Spleen (tissue), 7 donors: ENCODE results near the gene CORO1A.

Source experiments
- POLR2A ChIP-seq, 3 donors: fragments of 450-650 bp; IDR thresholded peaks; one replicate each; pipeline ENCODE4 v1.5.1; 2017; ENCODE audit warnings: antibody characterized with exemption in 3 of 3, mild to moderate bottlenecking in 1 of 3
- TF ChIP-seq, protein P1 (sequence below), 11 experiments: fragments of 200-600 bp in 7 of 11; fragments of 450-650 bp in 4 of 11; sonication (generic) in 4 of 11; IDR thresholded peaks in 8 of 11; conservative IDR thresholded peaks in 3 of 11; 1 replicate in 7 of 11; 2 replicates in 4 of 11; pipeline versions ENCODE4 v1.4.0 to v1.8.0; 2016 to 2021; ENCODE audit warnings: antibody characterized with exemption in 11 of 11, inconsistent platforms in 4 of 11, mild to moderate bottlenecking in 1 of 11
- donor health status: DM: no; HTN: no; CAD: no; lungs with moderate emphysema.
- donor health status: DM: no; HTN: no; CAD: no.
- donor health status: DM: no; HTN: no; CAD: no.

DNA sequence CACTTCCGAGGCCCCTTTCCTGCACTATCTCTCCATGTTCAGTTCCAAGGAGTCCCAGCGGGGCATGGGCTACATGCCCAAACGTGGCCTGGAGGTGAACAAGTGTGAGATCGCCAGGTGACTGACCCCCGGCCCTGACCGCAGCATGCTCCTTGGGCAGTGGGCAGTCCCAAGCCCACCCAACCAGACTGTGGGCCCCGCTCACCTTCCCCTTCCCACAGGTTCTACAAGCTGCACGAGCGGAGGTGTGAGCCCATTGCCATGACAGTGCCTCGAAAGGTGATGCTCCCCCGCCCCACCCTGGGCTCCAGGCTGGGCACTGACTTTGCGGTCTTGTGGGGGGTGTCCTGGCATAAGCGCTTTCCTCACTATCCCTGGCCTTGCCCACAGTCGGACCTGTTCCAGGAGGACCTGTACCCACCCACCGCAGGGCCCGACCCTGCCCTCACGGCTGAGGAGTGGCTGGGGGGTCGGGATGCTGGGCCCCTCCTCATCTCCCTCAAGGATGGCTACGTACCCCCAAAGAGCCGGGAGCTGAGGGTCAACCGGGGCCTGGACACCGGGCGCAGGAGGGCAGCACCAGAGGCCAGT, 4.7 kb downstream of the CORO1A start:
- TF ChIP-seq, protein P1, sequence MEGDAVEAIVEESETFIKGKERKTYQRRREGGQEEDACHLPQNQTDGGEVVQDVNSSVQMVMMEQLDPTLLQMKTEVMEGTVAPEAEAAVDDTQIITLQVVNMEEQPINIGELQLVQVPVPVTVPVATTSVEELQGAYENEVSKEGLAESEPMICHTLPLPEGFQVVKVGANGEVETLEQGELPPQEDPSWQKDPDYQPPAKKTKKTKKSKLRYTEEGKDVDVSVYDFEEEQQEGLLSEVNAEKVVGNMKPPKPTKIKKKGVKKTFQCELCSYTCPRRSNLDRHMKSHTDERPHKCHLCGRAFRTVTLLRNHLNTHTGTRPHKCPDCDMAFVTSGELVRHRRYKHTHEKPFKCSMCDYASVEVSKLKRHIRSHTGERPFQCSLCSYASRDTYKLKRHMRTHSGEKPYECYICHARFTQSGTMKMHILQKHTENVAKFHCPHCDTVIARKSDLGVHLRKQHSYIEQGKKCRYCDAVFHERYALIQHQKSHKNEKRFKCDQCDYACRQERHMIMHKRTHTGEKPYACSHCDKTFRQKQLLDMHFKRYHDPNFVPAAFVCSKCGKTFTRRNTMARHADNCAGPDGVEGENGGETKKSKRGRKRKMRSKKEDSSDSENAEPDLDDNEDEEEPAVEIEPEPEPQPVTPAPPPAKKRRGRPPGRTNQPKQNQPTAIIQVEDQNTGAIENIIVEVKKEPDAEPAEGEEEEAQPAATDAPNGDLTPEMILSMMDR (IDR thresholded peaks at IDR 0.05 in 8 of 11, conservative IDR thresholded peaks at IDR 0.05 in 3 of 11) = no peak
- TF ChIP-seq POLR2A (IDR thresholded peaks at IDR 0.05) = no peak
